DMS53 treated with DMSO at 0.1 percent for 48 hours (cell line): Measurements from ENCODE around the gene AVP.

Experiments
- DNase-seq: peaks from one replicate; lab custom pipeline; 2025; ENCODE audit not compliant: unreplicated experiment; lab: John Stamatoyannopoulos, UW

The AVP gene

DNA sequence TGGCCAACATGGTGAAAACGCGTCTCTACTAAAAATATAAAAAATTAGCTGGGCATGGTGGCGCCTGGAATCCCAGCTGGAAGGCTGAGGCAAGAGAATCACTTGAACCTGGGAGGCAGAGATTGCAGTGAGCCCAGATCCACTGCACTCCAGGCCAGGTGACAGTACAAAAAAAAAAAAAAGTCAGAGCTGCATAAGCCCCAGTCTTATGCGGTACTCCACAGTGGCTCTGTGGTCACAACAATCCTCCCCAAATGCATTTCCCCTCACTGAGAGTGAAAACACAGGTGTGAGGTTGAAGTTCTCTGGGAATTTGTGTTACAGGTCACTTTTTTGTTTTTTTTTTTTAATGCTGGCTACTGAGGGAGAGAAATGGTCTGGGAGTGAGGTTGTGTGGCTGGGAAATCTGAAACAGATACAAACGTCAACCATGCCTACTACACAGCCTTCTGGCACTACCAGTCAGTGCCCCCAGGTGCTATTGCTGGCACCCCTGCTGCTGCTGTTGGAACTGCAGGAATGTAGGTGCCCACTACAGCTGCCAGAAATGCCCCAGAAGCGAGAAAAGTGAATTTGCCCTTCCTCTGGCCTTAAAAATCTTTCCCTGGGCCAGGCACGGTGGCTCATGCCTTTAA lies 33.0 kb downstream of the AVP start:
- no peak for DNase-seq

DNA sequence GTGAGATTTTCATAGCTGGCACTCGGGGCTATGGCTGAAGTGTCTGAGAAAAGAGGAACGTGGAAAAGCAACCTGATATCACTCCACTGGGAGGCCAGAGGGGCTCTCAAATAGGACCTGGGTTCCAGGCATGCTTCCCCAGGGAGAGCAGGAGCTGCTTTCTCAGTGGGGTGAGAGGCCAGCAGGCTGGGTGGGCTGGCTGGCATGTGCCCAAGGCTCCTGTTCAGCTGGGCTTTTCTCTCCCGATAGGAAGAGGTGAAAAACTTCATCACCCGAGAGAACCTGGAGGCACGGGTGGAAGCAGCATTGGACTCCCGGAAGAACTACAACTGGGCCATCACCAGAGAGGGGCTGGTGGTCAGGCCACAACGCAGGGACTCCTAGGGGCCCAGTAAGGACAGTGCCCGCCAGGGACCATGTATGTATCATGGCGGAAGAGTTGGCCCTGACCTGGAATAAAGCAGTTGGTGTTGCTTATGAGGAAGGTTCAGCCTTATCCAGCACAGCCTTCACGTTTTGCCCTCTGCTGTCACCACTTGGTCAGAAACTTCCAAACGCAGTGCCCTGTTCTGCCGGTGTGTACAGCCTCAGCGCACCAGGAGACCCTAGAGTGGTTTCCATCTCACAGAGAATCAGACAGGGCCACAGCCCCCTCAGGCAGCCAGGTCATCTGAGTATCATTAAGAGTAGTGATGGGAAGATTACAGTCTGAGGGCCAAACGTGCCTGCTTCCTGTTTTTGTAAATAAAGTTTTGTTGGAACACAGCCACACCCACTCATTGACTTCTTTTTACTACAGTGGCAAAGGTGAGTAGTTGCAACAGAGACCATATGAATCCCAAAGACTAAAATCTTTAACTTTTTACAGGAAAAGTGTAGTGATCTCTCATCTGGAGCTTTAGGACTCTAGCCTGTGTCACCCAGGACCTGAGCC lies 36.8 kb downstream of the AVP start:
- no peak for DNase-seq

DNA sequence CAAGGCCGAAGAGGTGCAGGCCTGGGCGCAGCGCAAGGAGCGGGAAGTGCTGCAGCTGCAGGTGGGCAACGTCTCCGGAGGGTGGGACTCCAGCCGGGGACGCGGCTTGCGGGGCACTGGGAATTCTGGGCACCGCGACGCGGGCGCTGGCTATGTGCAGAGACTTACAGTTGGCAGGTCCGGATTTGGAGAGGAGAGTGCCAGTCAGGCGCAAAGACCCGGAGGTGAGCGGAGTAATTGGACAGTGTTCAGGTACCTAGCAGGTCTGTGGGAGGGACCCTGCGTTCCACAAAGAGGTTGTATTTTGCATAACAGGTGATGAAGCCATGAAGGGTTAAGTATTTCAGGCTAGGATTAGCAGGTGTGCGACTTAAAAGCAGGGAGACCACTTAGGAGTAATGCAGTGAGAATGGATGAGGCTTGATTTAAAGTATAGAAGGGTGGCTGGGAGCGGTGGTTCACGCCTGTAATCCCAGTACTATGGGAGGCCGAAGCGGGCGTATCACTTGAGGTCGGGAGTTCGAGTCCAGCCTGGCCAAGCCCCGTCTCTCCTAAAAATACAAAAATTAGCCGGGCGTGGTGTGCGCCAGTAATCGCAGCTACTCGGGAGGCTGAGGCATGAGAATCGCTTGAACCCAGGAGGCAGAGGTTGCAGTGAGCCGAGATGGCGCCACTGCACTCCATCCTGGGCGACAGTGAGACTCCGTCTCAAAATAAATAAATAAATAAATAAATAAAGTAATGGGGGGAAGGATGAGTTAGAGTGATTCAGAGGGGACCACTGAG lies 37.7 kb downstream of the AVP start:
- DNase-seq, result peak; percentile 19

DNA sequence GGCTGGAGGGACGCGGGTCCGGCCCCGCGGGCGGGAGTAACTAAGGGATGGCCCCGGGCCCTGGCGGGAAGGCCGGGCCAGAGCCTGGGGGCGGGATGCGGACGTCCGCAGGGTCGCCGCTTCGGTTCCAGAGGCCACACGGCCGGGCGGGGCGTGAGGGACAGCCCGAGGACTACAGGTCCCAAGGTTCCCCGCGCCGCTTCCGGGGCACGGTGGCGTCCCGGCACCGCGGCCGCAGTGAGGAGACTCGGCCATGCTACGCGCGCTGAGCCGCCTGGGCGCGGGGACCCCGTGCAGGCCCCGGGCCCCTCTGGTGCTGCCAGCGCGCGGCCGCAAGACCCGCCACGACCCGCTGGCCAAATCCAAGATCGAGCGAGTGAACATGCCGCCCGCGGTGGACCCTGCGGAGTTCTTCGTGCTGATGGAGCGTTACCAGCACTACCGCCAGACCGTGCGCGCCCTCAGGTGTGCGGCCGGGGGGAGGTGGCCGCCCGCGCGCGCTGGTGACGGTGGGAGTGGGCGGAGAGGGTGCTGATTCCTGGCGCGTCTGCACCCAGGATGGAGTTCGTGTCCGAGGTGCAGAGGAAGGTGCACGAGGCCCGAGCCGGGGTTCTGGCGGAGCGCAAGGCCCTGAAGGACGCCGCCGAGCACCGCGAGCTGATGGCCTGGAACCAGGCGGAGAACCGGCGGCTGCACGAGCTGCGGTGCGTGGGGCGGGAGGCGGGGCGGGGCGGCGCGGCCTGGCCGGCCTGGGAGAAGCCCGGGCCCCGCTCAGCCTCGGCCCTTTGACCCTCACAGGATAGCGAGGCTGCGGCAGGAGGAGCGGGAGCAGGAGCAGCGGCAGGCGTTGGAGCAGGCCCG lies 38.5 kb downstream of the AVP start, which contains the start of gene MRPS26:
Gene MRPS26, plus strand, starts transcription at position 237 of the 861 bp plus-strand sequence. Its CDS starts 17 bp downstream, at position 254.
- DNase-seq, result peak; percentile 85

DNA sequence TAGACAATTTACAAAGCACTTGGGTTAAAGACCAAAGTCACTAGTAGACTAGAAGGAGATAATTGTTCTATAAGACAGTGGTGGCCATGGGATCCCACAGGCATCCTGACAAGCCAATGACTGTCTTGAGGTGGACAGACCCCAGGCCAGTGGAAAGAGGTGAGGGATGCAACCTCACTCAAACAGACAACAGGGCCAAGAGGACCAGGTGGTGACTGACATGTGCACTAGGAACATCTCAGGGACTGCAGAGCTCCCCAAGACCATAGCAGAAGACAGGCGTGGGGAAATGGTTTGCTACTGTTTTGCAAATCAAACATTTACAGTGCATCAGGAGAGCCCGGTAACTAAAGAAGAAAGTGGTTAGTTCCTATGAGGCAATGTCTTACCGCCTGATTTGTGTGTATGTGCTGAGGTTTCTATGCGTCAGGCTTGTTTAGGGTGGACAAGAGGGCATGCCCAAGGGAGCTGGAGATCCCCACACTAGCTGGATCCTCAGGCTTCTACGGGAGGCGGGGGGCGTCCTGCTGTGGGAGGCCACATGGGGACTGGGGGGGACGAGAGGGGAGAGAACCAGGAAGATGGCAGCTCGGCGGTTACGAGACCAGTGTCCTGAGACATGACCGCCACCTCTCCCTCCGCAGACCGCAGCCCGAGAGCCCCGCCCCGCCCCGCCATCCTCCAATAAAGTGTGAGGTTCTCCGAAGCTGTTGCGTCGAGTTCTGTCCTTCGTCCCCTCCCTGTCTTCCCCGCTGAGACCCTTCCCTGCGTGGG lies 39.3 kb downstream of the AVP start:
- DNase-seq, result peak; percentile 84

DNA sequence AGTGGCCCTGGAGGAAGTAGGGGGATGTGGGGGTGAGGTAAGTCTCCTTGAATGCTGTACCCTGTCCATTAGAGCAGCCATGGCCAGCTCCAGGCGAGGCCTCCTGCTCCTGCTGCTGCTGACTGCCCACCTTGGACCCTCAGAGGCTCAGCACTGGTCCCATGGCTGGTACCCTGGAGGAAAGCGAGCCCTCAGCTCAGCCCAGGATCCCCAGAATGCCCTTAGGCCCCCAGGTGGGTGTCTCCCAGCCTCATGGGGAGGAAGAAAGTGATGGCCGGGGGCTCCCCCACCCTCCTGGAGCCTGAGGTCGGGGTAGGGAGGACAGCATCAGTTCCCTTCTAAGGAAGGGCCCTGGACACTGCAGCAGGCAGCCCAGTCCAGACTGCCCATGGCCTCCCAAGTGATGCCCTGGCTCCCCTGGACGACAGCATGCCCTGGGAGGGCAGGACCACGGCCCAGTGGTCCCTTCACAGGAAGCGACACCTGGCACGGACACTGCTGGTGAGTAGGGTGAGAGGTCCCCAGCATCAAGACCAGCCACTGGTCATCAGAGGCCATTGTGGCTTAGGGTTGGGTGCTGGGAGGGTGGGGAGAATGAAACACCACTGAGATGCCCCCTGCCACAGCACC lies 40.1 kb downstream of the AVP start:
- DNase-seq, result no peak

DNA sequence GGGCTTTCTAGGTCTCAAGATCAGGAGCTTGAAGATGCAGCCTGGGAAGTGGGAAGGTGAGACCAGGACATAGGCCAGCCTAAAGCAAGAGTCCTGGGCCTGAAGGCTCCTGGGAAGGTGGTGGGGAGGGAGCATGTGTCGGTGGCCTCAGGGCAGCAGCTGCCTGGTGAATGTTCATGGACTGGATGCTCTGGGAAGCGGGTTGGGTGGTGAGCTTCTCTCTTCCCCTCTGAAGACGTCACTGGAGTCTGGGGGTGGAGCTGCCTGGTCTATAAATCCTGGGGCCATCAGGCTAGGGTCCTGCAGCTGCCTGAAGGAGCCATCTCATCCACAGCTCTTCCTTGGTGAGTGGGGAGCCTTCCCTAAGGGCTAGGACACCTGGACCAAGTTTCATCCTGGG lies 41.2 kb downstream of the AVP start, which contains the start of gene GNRH2:
Gene GNRH2, plus strand, starts transcription at position 301 of the 400 bp plus-strand sequence. CDS start 793 bp downstream, outside the sequence.
- no peak for DNase-seq

DNA sequence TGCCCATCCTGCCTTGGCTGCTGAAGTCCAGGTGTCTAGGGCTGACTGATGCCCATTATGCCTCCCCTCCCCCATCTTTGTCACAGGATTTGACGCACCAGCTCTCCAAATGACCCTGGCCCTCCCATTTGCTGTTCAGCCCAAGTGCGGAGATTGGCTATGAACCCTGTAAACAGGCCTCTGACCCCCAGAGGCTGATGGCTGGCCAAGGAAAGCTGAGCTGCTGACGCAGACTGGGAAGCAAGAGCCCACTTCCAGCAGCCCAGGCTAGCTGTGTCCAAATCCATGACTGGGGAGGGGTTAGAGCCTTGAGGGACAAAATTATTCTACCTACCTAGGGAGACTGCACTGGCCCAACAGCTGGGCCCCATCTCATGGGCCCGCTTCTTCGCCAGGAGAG lies 41.9 kb downstream of the AVP start:
- no peak for DNase-seq

DNA sequence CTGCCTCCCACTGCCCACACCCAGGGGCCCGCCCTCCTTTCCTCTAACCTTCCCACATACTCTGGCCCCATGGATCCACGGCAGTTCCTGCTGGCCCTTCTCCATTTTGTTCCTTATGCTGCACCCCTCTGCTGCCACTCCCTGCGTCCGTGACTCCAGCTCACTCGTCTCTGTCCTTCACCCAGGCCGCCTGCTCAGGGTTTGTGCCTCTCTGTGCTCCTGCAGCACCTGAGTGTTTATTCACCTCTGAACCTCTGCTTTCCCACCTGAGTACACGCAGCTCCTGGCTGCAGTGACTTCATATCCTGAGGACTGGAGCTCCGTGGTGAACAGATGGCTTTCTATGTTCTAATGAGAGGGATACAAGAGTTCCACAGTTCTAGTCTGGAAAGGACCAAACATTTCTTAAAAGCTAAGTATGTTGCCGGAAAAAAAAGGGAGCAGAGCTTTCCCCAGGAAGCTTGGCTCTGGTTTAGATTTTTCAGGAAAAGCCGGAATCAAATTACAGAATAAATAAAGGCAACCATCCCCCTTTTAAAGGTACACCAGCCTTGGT lies 42.6 kb downstream of the AVP start:
- DNase-seq, result peak; percentile 82

DNA sequence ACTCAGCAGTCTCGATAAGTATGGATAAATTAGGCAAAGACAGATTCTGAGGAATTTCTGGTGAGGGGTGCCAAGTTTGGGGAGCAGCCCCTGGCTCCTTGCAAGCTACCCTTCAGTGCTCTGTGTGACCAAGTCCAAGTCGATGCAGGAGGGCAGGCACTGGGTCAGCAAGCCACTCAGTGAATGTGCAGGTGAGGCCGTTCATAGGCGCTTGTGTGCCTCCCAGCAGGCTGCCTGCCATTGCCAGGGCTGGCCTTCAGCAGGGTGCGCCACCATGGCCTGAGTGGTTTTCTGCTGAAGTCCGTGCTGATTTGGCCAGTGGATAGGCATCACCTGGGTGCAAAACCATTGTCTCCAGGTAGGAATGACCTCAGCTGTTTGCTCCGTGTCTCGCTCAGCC lies 44.4 kb downstream of the AVP start:
- DNase-seq, result no peak

DNA sequence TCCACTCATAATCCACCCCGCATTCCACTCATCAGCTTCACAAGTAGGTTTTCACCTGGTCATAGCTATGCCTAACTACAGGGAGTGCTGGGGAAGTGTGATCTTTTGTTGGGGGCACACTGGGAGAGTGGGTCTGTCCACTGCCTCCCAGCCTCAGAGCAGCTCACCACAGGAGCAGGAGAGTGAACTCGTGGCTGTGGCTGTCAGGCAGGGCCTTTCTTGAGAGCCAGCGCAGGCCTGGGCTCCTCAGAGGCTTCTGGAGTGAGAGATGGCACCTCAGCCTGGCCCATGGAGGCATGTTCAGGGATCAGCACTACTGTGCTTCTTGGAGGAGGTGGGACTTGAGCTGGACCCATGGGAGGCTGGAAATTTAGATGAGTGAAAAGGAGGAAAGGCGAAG lies 45.1 kb downstream of the AVP start:
- DNase-seq, result no peak

DNA sequence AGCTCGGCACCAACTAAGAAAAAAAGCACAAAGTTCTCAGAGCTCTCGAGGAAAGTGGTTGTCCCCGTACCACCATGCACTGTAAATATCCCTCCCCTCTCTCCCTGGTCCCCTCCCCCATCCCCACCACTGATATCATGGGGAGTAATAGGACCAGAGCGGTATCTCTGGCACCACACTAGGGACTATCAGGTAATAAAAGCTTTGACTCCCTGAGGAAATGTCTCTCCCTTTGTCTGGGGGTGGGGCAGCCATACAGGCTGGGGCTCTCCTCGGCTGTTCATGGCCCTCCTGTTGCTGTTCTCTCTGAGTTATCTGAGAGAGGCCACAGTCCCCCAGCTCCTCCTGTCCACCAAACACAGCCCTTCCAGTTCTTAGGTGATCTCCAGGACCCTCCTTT lies 46.1 kb downstream of the AVP start:
- no peak for DNase-seq

DNA sequence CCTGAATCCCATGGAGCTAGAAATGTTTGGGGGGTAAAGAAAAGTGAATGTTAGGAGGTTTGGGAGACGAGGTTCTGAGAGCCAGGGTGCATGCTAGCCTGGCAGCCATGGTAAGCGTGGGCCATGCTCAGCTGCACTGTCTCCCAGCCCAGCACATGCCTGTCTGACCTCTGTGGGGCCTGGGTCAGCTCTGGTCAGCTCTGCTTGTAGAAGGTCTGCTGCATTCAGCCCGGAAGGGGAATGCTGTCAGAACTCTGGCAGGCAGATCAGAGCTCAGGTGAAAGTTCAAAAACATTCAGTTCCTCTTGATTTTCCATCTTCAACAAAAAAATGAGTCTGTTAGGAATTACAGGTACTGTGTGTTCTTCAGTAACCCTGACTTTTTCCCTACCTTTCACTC lies 46.9 kb downstream of the AVP start:
- no peak for DNase-seq

DNA sequence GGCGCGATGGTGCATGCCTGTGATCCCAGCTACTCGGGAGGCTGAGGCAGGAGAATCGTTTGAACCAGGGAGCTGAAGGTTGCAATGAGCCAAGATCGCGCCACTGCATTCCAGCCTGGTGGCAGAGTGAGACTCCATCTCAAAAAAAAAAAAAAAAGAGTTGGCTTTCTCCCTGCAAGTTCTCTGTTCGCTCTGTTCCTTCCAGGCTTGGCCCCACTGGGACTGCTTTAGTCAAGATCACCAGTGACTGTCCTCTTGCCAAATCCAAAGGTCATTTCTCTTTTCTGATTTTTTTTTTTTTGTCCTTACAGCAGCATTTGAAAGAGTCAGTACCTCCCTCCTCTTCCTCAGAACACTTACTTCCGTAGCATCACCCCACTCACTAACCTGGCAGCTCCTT lies 51.9 kb downstream of the AVP start:
- DNase-seq, result no peak
